Measurements from ENCODE around the gene LCNL1.

Gene LCNL1

GRCh38 chr9:136950656-136951276, 32.0 kb upstream of the LCNL1 start:
- H3K9me3 ChIP-seq (ENCODE audit: low read depth, low read length): no peaks in the 10 kb centered on the region
- no peak for DNase-seq (ENCODE audit: low read depth, low spot score)
- H3K27ac ChIP-seq: peak overlapping the region; percentile 81
- H3K36me3 ChIP-seq (ENCODE audit: insufficient read depth, low read length): no peaks in the 10 kb centered on the region
- H3K9ac ChIP-seq (ENCODE audit: insufficient read length): peak overlapping the region; percentile 81
- peak overlapping the region; percentile 94 for H3K4me3 ChIP-seq
- TF ChIP-seq POLR2AphosphoS5 (IDR thresholded peaks at IDR 0.05; ENCODE audit: borderline replicate concordance, low read depth, low read length) (no peak), EZH2 (IDR thresholded peaks at IDR 0.05) (no peak), FOXP2 (optimal IDR thresholded peaks at IDR 0.05; ENCODE audit: control extremely low read depth, extremely low read length, insufficient read depth) (no peak)

GRCh38 chr9:136951541-136952320, 31.1 kb upstream of the LCNL1 start, which contains the start of gene LCN12:
TSS of gene LCN12 (plus strand) at chr9:136952273. CDS start at chr9:136952328, 55 bp downstream.
- no peak within 1 kb of the TSS for H3K9ac ChIP-seq (ENCODE audit: insufficient read length)
- DNase-seq (ENCODE audit: low read depth, low spot score): no peak
- no peaks in the 10 kb centered on the region for H3K36me3 ChIP-seq (ENCODE audit: insufficient read depth, low read length)
- H3K4me3 ChIP-seq: no peak within 1 kb of the TSS
- H3K9me3 ChIP-seq (ENCODE audit: low read depth, low read length): no peaks in the 10 kb centered on the region
- TF ChIP-seq POLR2AphosphoS5 (IDR thresholded peaks at IDR 0.05; ENCODE audit: borderline replicate concordance, low read depth, low read length): no peak
- no peak for TF ChIP-seq EZH2 (IDR thresholded peaks at IDR 0.05)
- TF ChIP-seq FOXP2 (optimal IDR thresholded peaks at IDR 0.05; ENCODE audit: control extremely low read depth, extremely low read length, insufficient read depth): no peak
- H3K27ac ChIP-seq: no peak within 1 kb of the TSS

GRCh38 chr9:136952321-136952850, 30.4 kb upstream of the LCNL1 start:
- H3K4me3 ChIP-seq: no peak overlapping the region
- no peak for DNase-seq (ENCODE audit: low read depth, low spot score)
- no peak overlapping the region for H3K9ac ChIP-seq (ENCODE audit: insufficient read length)
- H3K9me3 ChIP-seq (ENCODE audit: low read depth, low read length): no peaks in the 10 kb centered on the region
- no peak overlapping the region for H3K27ac ChIP-seq
- H3K36me3 ChIP-seq (ENCODE audit: insufficient read depth, low read length): no peaks in the 10 kb centered on the region
- no peak for TF ChIP-seq EZH2 (IDR thresholded peaks at IDR 0.05)
- no peak for TF ChIP-seq FOXP2 (optimal IDR thresholded peaks at IDR 0.05; ENCODE audit: control extremely low read depth, extremely low read length, insufficient read depth)

GRCh38 chr9:136952876-136953770, 29.7 kb upstream of the LCNL1 start:
- no peak overlapping the region for H3K4me3 ChIP-seq
- no peak overlapping the region for H3K27ac ChIP-seq
- no peaks in the 10 kb centered on the region for H3K36me3 ChIP-seq (ENCODE audit: insufficient read depth, low read length)
- no peaks in the 10 kb centered on the region for H3K9me3 ChIP-seq (ENCODE audit: low read depth, low read length)
- TF ChIP-seq FOXP2 (optimal IDR thresholded peaks at IDR 0.05; ENCODE audit: control extremely low read depth, extremely low read length, insufficient read depth): no peak
- TF ChIP-seq EZH2 (IDR thresholded peaks at IDR 0.05): no peak
- no peak for TF ChIP-seq POLR2AphosphoS5 (IDR thresholded peaks at IDR 0.05; ENCODE audit: borderline replicate concordance, low read depth, low read length)
- no peak overlapping the region for H3K9ac ChIP-seq (ENCODE audit: insufficient read length)
- no peak for DNase-seq (ENCODE audit: low read depth, low spot score)

GRCh38 chr9:136953771-136954269, 29.0 kb upstream of the LCNL1 start:
- Histone ChIP-seq H3K27ac (no peak overlapping the region), H3K36me3 (ENCODE audit: insufficient read depth, low read length) (no peaks in the 10 kb centered on the region), H3K4me3 (no peak overlapping the region), H3K9me3 (ENCODE audit: low read depth, low read length) (no peaks in the 10 kb centered on the region), H3K9ac (ENCODE audit: insufficient read length) (no peak overlapping the region)
- no peak for DNase-seq (ENCODE audit: low read depth, low spot score)
- no peak for TF ChIP-seq FOXP2 (optimal IDR thresholded peaks at IDR 0.05; ENCODE audit: control extremely low read depth, extremely low read length, insufficient read depth)
- no peak for TF ChIP-seq POLR2AphosphoS5 (IDR thresholded peaks at IDR 0.05; ENCODE audit: borderline replicate concordance, low read depth, low read length)
- no peak for TF ChIP-seq EZH2 (IDR thresholded peaks at IDR 0.05)

- no peak for DNase-seq (ENCODE audit: low read depth, low spot score)
- no peak overlapping the region for H3K9ac ChIP-seq (ENCODE audit: insufficient read length)
Measured at GRCh38 chr9:136954270-136955083, 28.3 kb upstream of the LCNL1 start.

GRCh38 chr9:136955202-136955942, 27.4 kb upstream of the LCNL1 start:
- no peak overlapping the region for H3K9ac ChIP-seq (ENCODE audit: insufficient read length)
- TF ChIP-seq POLR2AphosphoS5 (IDR thresholded peaks at IDR 0.05; ENCODE audit: borderline replicate concordance, low read depth, low read length) (no peak), EZH2 (IDR thresholded peaks at IDR 0.05) (no peak)
- H3K27ac ChIP-seq: no peak overlapping the region

More at GRCh38 chr9:136954270-136955083, 28.3 kb upstream of the LCNL1 start:
- H3K9me3 ChIP-seq (ENCODE audit: low read depth, low read length): no peaks in the 10 kb centered on the region
- no peak overlapping the region for H3K27ac ChIP-seq
- no peaks in the 10 kb centered on the region for H3K36me3 ChIP-seq (ENCODE audit: insufficient read depth, low read length)
- TF ChIP-seq POLR2AphosphoS5 (IDR thresholded peaks at IDR 0.05; ENCODE audit: borderline replicate concordance, low read depth, low read length) (no peak), FOXP2 (optimal IDR thresholded peaks at IDR 0.05; ENCODE audit: control extremely low read depth, extremely low read length, insufficient read depth) (no peak), EZH2 (IDR thresholded peaks at IDR 0.05) (no peak)
- no peak overlapping the region for H3K4me3 ChIP-seq

More at GRCh38 chr9:136955202-136955942, 27.4 kb upstream of the LCNL1 start:
- Histone ChIP-seq H3K4me3 (no peak overlapping the region), H3K36me3 (ENCODE audit: insufficient read depth, low read length) (no peaks in the 10 kb centered on the region), H3K9me3 (ENCODE audit: low read depth, low read length) (no peaks in the 10 kb centered on the region)
- DNase-seq (ENCODE audit: low read depth, low spot score): no peak
